ENCODE results near the gene ABCA7.

ABCA7 gene

GRCh38 chr19:1046836-1047695 lies 7.2 kb downstream of the ABCA7 start:
- no peak overlapping the region for H3K9ac ChIP-seq (ENCODE audit: low read depth, low read length)
- peaks cover 12% of the 10 kb centered on the region for H3K4me1 ChIP-seq (ENCODE audit: control insufficient read depth, insufficient read depth, low read length)

DNA sequence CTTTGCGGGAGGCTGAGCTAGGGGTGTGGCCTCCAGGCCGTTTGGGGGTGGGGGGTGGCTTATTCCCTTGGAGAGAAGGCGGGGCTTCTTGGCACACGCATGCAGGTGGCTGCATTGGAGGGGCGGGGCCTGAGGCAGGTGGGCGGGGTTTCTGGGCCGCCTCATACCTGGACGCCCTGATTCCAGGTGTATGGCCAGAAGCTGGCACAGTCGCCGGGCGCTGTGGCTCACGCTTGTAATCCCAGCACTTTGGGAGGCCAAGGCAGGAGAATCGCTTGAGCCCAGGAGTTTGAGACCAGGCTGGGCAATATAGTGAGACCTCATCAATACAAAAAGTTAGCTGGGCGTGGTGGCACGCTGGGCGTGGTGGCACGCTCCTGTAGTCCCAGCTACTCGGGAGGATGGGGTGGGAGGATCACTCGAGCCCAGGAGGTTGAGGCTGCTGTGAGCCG lies 7.8 kb downstream of the ABCA7 start:
- Histone ChIP-seq H3K9me3 (replicated peaks; ENCODE audit: low read length) (no peaks in the 10 kb centered on the region), H3K4me3 (ENCODE audit: low read length) (no peak overlapping the region), H3K4me2 (ENCODE audit: low read length) (no peak overlapping the region), H3K27me3 (ENCODE audit: control insufficient read depth, insufficient read depth, low read length) (no peaks in the 10 kb centered on the region), H3K4me1 (ENCODE audit: control insufficient read depth, insufficient read depth, low read length) (peaks cover 5% of the 10 kb centered on the region), H3K36me3 (ENCODE audit: insufficient read depth, low read length) (no peaks in the 10 kb centered on the region), H3K9ac (ENCODE audit: low read depth, low read length) (no peak overlapping the region)

More at GRCh38 chr19:1046836-1047695, 7.2 kb downstream of the ABCA7 start:
- no peaks in the 10 kb centered on the region for H3K27me3 ChIP-seq (ENCODE audit: control insufficient read depth, insufficient read depth, low read length)
- H3K36me3 ChIP-seq (ENCODE audit: insufficient read depth, low read length) = no peaks in the 10 kb centered on the region
- H3K4me2 ChIP-seq (ENCODE audit: low read length) = no peak overlapping the region
- H3K9me3 ChIP-seq (replicated peaks; ENCODE audit: low read length) = no peaks in the 10 kb centered on the region
- H3K4me3 ChIP-seq (ENCODE audit: low read length) = no peak overlapping the region

DNA sequence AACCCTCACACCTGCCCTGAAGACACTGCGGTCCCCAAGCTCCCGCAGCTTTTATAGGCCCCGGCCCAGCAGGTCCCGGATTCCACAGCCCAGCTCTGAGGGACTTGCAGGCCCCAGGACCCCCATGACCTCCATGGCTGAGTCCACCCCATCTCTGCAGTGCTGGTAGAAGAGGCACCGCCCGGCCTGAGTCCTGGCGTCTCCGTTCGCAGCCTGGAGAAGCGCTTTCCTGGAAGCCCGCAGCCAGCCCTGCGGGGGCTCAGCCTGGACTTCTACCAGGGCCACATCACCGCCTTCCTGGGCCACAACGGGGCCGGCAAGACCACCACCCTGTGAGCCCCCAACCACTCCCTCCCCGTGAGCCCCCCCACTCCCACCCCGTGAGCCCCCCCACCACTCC lies 9.2 kb downstream of the ABCA7 start:
- Histone ChIP-seq H3K4me1 (ENCODE audit: control insufficient read depth, insufficient read depth, low read length) (no peaks in the 10 kb centered on the region), H3K9me3 (replicated peaks; ENCODE audit: low read length) (no peaks in the 10 kb centered on the region), H3K4me3 (ENCODE audit: low read length) (no peak overlapping the region), H3K4me2 (ENCODE audit: low read length) (no peak overlapping the region), H3K27me3 (ENCODE audit: control insufficient read depth, insufficient read depth, low read length) (no peaks in the 10 kb centered on the region), H3K36me3 (ENCODE audit: insufficient read depth, low read length) (peaks cover 3% of the 10 kb centered on the region), H3K9ac (ENCODE audit: low read depth, low read length) (no peak overlapping the region)

- H3K4me3 ChIP-seq (ENCODE audit: low read length) = no peak overlapping the region
- peaks cover 2% of the 10 kb centered on the region for H3K9me3 ChIP-seq (replicated peaks; ENCODE audit: low read length)
- H3K36me3 ChIP-seq (ENCODE audit: insufficient read depth, low read length) = peaks cover 5% of the 10 kb centered on the region
- no peaks in the 10 kb centered on the region for H3K4me1 ChIP-seq (ENCODE audit: control insufficient read depth, insufficient read depth, low read length)
- no peak overlapping the region for H3K9ac ChIP-seq (ENCODE audit: low read depth, low read length)
- H3K27me3 ChIP-seq (ENCODE audit: control insufficient read depth, insufficient read depth, low read length) = no peaks in the 10 kb centered on the region
- H3K4me2 ChIP-seq (ENCODE audit: low read length) = no peak overlapping the region
Measured at GRCh38 chr19:1049800-1050199, 9.9 kb downstream of the ABCA7 start.

GRCh38 chr19:1050989-1051788 lies 11.3 kb downstream of the ABCA7 start:
- Histone ChIP-seq H3K4me2 (ENCODE audit: low read length) (no peak overlapping the region), H3K4me1 (ENCODE audit: control insufficient read depth, insufficient read depth, low read length) (no peaks in the 10 kb centered on the region), H3K36me3 (ENCODE audit: insufficient read depth, low read length) (peaks cover 9% of the 10 kb centered on the region), H3K9ac (ENCODE audit: low read depth, low read length) (no peak overlapping the region), H3K4me3 (ENCODE audit: low read length) (no peak overlapping the region), H3K9me3 (replicated peaks; ENCODE audit: low read length) (peaks cover 7% of the 10 kb centered on the region), H3K27me3 (ENCODE audit: control insufficient read depth, insufficient read depth, low read length) (no peaks in the 10 kb centered on the region)

GRCh38 chr19:1051791-1052190 lies 11.9 kb downstream of the ABCA7 start:
- H3K27me3 ChIP-seq (ENCODE audit: control insufficient read depth, insufficient read depth, low read length) = no peaks in the 10 kb centered on the region

DNA sequence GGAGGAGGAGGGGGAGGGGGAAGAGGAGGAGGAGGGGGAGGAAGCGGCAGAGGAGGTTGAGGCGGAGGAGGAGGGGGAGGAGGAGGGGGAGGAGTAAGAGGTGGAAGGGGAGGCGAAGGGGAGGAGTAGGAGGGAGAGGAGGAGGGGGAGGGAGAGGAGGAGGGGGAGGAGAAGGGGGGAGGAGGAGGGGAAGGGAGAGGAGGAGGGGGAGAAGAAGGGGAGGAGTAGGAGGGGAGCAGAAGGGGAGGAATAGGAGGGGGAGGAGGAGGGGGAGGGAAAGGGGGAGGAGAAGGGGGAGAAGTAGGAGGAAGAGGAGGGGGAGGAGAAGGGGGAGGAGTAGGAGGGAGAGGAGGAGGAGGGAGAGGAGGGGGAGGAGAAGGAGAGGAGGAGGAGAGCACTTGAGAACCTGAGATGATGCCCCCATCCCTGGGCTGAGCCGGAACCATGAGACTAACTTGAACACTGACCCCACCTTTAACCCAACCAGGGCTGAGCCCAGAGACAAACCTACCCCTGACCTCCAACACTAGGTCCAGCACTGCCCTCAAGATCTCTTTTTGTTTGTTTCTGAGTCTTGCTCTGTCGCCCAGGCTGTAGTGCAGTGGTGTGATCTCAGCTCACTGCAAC lies 12.6 kb downstream of the ABCA7 start:
- no peak overlapping the region for H3K9ac ChIP-seq (ENCODE audit: low read depth, low read length)
- H3K4me1 ChIP-seq (ENCODE audit: control insufficient read depth, insufficient read depth, low read length) = no peaks in the 10 kb centered on the region
- H3K4me3 ChIP-seq (ENCODE audit: low read length) = no peak overlapping the region
- H3K36me3 ChIP-seq (ENCODE audit: insufficient read depth, low read length) = peaks cover 20% of the 10 kb centered on the region
- no peak overlapping the region for H3K4me2 ChIP-seq (ENCODE audit: low read length)
- H3K9me3 ChIP-seq (replicated peaks; ENCODE audit: low read length) = peaks cover 18% of the 10 kb centered on the region
- no peaks in the 10 kb centered on the region for H3K27me3 ChIP-seq (ENCODE audit: control insufficient read depth, insufficient read depth, low read length)

More at GRCh38 chr19:1051791-1052190, 11.9 kb downstream of the ABCA7 start:
- no peak overlapping the region for H3K4me3 ChIP-seq (ENCODE audit: low read length)
- no peak overlapping the region for H3K4me2 ChIP-seq (ENCODE audit: low read length)
- peaks cover 13% of the 10 kb centered on the region for H3K9me3 ChIP-seq (replicated peaks; ENCODE audit: low read length)
- peaks cover 15% of the 10 kb centered on the region for H3K36me3 ChIP-seq (ENCODE audit: insufficient read depth, low read length)
- H3K9ac ChIP-seq (ENCODE audit: low read depth, low read length) = no peak overlapping the region
- no peaks in the 10 kb centered on the region for H3K4me1 ChIP-seq (ENCODE audit: control insufficient read depth, insufficient read depth, low read length)

GRCh38 chr19:1053176-1054101 lies 13.5 kb downstream of the ABCA7 start:
- Histone ChIP-seq H3K9ac (ENCODE audit: low read depth, low read length) (no peak overlapping the region), H3K4me3 (ENCODE audit: low read length) (no peak overlapping the region), H3K27me3 (ENCODE audit: control insufficient read depth, insufficient read depth, low read length) (no peaks in the 10 kb centered on the region), H3K4me1 (ENCODE audit: control insufficient read depth, insufficient read depth, low read length) (no peaks in the 10 kb centered on the region), H3K36me3 (ENCODE audit: insufficient read depth, low read length) (peaks cover 28% of the 10 kb centered on the region), H3K9me3 (replicated peaks; ENCODE audit: low read length) (peaks cover 26% of the 10 kb centered on the region), H3K4me2 (ENCODE audit: low read length) (no peak overlapping the region)

DNA sequence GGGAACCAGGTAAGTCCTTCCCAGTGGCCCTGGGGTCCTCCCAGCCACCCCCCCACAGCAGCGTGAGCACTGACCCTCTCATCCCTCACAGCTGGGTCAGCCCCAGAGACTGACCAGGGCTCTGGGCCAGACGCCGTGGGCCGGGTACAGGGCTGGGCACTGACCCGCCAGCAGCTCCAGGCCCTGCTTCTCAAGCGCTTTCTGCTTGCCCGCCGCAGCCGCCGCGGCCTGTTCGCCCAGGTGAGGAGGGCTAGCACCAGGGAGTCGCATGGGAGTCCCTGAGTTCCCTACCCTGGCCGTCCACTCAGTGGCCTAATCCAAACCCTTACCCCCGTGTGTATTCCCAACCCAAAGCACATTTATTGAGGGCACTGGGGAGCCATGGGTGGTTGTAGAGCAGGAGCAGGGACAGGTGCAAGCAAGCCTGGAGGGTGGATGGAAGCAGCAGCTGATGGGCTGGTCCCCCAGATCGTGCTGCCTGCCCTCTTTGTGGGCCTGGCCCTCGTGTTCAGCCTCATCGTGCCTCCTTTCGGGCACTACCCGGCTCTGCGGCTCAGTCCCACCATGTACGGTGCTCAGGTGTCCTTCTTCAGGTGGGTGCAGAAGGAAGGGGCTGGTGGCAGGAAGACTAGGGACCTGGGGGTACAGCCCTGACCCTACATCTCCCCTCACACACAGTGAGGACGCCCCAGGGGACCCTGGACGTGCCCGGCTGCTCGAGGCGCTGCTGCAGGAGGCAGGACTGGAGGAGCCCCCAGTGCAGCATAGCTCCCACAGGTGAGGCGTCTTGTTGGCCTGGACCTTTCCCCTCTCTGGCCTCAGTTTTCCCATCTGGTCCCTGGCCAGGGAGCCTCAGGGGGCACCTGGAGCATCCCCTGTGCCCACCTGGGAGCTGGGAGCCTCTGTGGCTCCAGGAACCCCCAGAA lies 14.5 kb downstream of the ABCA7 start:
- Histone ChIP-seq H3K4me3 (ENCODE audit: low read length) (no peak overlapping the region), H3K9me3 (replicated peaks; ENCODE audit: low read length) (peaks cover 31% of the 10 kb centered on the region), H3K36me3 (ENCODE audit: insufficient read depth, low read length) (peaks cover 30% of the 10 kb centered on the region), H3K27me3 (ENCODE audit: control insufficient read depth, insufficient read depth, low read length) (no peaks in the 10 kb centered on the region), H3K4me1 (ENCODE audit: control insufficient read depth, insufficient read depth, low read length) (no peaks in the 10 kb centered on the region), H3K9ac (ENCODE audit: low read depth, low read length) (no peak overlapping the region), H3K4me2 (ENCODE audit: low read length) (no peak overlapping the region)

GRCh38 chr19:1055028-1055425 lies 15.1 kb downstream of the ABCA7 start:
- Histone ChIP-seq H3K4me2 (ENCODE audit: low read length) (no peak overlapping the region), H3K9ac (ENCODE audit: low read depth, low read length) (no peak overlapping the region), H3K4me1 (ENCODE audit: control insufficient read depth, insufficient read depth, low read length) (no peaks in the 10 kb centered on the region), H3K36me3 (ENCODE audit: insufficient read depth, low read length) (peaks cover 30% of the 10 kb centered on the region), H3K27me3 (ENCODE audit: control insufficient read depth, insufficient read depth, low read length) (no peaks in the 10 kb centered on the region), H3K4me3 (ENCODE audit: low read length) (no peak overlapping the region), H3K9me3 (replicated peaks; ENCODE audit: low read length) (peaks cover 31% of the 10 kb centered on the region)
